RPMI7951 (cell line): ENCODE data around the gene PLPP3. TPM values are rescaled to one million over a fixed set of nuclear protein-coding genes. Genes with fewer than 3 reads are reported as not detected.

Source experiments
- DNase-seq: peaks from one replicate; pipeline ENCODE4 v3.0.0-alpha.2; 2012; ENCODE audit warnings: low read depth
- total RNA-seq: library from RNA; depleted of rRNA; stranded (reverse); fragments of >200 nt; shearing (Covaris generic); gene quantifications from 2 replicates; pipeline ENCODE4 v1.2.3, GENCODE V29; 2014

Gene PLPP3
- total RNA-seq, 1 experiment from 2014 or later, result 19.7 TPM

DNA sequence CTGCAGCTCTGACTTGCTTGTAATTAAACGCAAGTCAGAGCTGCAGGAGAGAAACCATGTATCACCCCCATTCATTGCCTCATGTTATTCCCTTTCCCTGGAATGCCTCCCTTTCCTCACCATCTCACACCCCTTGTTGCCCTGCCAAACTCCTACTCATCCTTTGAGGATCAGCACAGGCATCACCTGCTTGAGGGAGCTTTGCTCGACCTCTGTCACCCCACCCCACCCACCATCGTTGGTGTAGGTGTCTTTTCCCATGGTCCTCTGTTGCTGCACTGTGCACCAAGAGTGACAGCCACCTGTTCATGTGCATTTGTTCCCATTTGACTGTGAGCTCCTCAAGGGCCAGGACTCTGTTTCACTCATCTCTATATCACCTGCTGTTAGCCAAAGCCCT is 117.2 kb downstream of the PLPP3 start:
- DNase-seq, result no peak

DNA sequence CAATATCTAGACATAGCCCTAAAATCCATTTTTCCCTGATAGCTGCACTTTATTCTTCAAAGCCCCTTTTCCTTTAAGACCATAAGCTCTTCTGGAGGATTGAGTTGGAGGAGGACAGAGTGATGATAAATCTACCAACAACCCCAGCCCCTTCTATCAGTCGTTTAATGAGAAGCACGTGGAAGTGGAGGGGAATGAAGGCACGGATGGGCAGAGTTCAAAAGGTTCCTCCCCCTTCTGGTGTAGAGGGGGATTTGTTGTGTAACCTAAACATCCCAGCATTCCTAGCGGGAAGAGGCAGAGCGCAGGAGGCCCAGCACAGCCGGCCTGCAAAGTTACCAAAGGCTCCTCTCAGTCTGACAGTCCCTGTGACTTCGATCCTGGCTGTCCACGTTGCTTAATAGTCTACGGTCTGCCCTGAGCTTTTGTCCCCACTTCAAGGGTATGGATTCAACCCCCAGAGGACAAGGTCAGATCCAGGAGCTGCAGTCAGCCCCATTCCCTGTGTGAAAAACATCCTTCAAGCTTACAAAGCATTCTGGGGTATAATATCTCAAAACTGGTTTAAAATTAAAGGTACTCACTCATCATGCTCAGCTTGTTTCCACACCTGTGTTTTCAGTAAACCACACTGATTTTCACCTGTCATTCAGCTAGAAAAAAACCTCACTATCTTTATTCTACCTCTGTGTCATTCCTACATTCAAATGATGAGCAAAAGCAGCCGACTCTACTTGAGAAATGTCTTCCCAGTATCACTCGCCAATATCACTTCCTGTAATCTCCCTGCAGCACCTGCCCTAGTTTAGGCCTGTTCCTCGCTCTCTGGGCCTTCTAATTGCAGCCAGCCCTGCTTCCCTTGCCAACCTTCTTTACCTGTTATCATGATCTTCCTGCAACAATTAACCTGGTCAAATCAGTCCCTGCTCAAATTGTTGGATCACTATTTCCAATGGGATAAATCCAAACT is 117.9 kb downstream of the PLPP3 start:
- DNase-seq, result no peak

DNA sequence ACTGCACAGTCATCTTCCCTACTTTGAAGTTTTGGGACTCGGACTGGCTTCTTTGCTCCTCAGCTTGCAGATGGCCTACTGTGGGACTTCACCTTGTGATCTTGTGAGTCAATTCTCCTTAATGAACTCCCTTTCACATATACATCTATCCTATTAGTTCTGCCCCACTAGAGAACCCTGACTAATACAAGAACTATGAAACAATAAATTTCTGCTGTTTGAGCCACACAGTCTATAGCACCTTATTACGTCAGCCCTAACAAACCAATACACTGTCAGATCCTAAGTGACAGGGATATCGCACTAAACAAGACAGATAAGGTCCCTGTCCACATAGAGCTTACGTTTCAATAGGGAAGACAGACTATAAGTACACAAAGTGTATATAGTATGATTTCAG is 120.1 kb downstream of the PLPP3 start:
- peak; percentile 25 for DNase-seq

- no peak for DNase-seq
Measured at GRCh38 chr1:56457756-56458375, 121.5 kb downstream of the PLPP3 start.

DNA sequence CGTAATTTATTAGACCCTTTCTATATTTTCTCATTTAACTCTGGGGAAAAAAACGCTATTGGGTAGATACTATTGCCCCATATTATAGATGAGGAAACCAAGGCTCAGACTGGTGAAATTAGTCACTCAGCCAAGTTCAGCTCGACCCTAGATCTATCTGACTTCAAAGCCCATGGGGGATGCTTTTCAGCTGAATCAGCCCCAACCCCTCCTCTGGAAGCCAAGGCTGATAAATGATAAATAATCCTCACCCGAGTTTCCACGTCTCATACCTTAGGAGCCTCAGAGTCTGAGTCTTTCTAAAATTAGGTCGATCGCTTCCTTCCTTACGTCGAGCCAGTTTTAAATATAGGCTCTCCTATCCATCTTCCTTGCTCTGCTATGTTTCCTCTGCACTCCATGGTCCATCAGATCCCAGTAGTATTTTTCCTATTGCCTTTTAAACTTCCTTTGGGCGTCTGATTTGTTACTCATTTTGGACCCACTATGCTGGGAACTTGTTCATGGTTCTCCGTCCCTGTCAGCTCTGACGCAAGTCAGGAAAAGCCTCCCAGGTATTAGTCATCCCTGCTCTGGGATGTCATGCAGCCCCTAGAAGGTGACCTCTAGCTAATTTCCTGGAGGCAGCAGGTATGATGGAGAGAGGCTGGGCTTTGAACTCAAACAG is 122.8 kb downstream of the PLPP3 start:
- DNase-seq, result peak; percentile 78

GRCh38 chr1:56453417-56454078 is 125.8 kb downstream of the PLPP3 start:
- no peak for DNase-seq

DNA sequence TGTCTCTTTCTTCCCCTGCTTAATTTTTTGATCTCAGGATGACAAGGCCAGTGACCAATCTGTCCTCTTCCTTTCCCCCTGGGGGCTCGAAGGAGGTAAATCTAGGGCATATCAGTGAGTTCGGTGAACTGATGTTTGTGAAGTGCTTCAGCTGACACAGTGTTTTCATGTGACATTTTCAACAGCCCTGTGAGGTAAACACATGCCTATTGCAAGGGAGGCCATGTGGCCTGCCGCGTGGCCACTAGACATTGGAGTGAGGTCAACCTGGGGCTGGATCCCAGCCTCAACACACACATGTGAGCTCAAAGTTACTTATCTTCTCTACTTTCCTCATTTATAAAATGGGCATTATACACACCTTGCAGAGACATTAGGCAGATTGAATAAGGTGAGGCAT is 126.3 kb downstream of the PLPP3 start:
- DNase-seq, result no peak

DNA sequence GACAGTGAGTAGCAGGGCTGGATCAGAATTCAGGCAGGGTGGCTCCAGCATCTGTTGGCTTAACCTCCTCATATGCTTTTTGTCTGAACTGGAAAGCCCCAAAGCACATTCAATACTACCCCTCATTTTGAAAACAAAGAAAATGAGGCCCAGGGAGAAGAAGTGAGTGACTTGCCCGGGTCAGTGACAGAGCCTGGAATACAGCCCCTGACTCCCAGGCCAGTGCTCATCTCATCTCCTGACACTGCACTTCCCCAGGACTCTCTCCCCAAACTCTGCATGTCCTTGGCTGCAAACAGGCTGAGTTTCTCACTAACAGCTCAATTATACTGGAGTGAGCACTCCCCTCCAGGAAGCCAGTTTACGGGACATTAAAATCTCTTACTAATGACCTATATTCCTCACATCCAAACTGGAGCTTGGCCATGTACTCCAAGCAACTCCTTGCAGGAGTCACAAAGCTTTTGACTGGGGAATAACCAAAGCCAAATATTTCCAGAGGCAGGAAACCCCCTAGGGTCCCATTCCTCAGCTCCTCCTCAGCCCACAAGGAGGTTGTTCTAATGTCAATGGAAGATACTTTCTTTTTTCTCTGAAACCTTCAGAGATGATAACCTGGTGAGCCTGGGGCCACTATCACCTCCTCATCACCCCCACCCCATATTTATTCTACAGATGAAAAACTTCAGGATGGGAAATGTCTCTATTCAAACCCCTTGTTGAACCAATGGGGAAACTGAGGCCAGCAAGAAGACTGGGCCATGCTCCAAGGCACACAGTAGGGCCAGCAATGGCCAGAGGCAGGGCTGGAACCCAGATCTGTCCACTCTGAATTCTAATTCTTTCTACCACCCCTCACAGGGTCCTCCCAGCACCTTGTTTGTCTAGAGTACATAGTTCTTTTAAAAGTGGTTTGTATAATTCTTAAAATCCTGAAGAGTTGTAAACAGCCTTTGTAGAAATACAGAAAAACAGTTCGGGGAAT is 127.0 kb downstream of the PLPP3 start:
- peak; percentile 34 for DNase-seq

DNA sequence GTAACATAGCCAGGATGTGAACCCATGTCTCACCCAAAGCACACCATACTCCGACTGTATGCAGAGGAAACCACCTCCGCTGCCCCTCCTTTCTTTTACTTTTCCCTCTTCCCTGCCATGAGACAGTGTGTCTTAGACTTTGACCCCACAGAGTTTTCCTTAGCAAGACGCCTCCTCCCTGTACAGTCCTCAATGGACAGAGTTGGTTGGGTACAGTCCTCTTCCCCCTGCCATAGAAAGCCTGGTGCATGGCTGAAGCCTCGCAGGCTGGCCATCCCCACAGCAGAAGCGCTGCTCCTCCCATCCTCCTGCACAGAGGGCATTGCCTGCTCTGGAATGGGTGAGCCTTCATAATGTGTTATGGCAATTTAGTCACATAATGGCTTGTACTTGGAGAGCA is 127.9 kb downstream of the PLPP3 start:
- DNase-seq, result no peak

- peak; percentile 22 for DNase-seq
Measured at GRCh38 chr1:56450004-56450666, 129.2 kb downstream of the PLPP3 start.

DNA sequence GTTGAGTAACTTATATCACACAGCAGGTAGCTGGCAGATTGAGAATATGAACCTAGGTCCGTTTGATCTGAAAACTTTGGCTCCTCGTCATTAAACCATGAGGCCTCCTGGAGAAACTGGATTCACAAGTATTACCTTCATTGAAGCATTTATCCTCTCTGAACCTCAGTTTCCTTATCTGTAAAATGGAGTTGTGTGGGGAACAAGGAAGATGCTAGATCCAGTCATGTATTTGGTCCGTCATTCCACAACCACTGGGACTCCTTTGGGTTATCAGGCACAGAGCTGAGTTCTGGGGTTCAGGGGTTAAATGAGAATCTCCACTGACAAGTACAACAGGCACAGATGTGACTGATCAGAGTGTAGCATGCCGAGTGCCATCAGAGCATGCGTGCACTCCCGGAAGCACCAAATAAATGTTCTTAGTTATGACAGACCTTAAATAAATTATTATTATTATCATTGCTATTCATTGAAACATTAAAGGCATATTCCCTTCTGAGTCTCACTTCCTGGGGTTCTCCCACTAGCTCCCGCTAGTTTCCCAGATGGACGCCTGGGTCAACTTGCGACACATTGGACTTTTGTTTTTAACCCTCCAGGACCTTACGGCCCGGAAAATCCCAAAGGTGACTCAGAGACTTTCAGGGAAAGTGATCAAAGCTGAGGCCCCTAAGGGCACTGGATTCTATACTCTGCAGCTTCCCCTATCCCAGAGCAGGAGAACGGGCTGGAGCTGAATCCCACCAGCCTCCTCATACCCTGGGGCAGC is 130.6 kb downstream of the PLPP3 start:
- peak; percentile 85 for DNase-seq

DNA sequence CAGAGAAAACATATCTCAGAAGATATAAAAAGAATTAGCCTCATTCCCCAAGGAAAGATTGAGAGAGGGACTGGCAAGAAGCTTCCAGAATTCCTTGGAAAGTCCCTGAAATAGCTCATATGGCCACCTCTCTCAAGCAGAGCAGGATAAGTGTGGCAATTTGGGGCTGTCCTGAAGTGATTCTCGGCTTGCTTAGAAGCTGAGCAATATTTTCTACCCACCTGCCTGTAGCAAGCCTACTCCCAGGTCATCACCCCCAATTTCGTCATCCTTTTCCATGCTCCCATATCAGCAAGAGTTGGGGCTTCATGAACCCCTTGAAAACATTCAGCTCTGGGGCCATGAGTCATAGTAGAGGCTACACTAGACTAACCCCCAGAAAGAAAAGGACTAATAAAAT is 131.5 kb downstream of the PLPP3 start:
- no peak for DNase-seq

DNA sequence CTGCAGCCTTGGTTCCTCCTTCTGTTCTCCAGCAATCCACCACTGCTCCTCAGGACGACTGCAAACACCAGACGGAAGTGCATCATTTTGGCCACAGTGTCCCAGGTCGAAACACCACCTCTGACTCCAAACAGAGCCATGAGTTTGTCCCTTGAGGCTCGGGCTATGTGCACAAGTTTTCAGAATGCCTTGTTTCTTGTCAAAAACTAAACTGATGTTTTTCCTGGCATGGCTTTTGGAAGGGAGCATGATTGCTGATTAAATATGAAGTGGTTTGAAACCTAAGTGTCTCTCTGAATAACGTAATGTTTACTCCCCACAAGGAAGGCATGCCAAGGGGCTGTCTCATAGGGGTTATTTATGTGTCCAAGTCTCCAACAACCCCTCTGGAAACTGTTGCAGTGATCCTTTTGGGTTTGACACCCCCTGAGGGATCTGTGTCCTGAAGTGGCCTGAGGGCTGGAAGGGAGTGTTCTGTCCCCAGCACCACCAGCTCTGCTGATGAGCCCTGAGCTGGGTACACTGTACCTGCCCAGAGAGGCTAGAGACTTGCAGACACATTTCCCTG is 132.7 kb downstream of the PLPP3 start:
- DNase-seq, result no peak

DNA sequence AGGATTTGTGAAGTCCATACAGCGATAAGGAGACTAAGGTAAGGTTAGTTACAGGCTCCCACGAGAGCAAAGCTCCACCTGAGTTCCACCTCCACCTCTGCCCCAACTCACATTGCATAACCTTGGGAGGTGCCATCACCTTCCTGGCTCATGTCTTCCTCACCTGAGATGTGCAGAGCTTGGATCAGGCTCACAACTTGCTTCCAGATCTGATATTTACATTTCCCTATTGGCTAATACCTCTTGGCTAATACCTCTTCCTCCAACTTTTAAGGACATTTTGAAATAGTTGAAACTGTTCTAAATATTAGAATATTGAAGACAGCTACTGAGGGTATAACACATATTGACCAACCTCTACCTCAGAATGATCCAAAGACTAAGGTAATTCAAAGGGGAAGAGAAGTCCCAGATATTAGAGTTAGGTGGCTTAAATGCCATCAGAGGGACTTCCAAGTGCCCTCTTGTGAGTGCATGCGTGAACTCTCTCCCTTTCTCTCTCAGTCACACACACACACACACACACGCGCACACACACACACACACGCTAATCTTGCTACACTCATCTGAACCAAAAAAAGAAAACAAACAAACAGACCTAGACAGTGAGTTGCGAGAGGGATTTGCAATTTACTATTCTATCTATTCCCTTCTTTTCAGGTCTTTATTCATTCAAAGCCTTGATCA is 134.3 kb downstream of the PLPP3 start:
- DNase-seq, result no peak
